Endothelial cell of umbilical vein (primary cell): ENCODE measurements around the gene SDR39U1. TPM values are rescaled to one million over a fixed set of nuclear protein-coding genes. Genes with fewer than 3 reads are reported as not detected.

ENCODE experiments used
- BruUV-seq: library from RNA; stranded (reverse); fragments of 400-500 nt; replicated peaks from 2 replicates; lab custom pipeline; 2021; lab: Mats Ljungman, UMichigan
- CTCF ChIA-PET: fragments of 300-600, 350-600 bp; sonication (Branson Sonifier 250); formaldehyde crosslinking; loops from one replicate; lab custom pipeline; 2021; ENCODE audit warnings: antibody characterized with exemption, inconsistent platforms; lab: Charles Lee
- POLR2A ChIA-PET: fragments of 300-600, 350-600 bp; sonication (Branson Sonifier 250); formaldehyde crosslinking; loops from one replicate; lab custom pipeline; 2021; ENCODE audit warnings: antibody characterized with exemption, inconsistent platforms; lab: Charles Lee
- DNase-seq: peaks from one replicate; pipeline ENCODE4 v3.0.0-alpha.2; 2011; ENCODE audit warnings: low read depth, low spot score
- FAIRE-seq: peaks from 2 replicates; lab custom pipeline; 2011; peaks lifted over from hg19 to GRCh38; lab: Jason Lieb, UNC
- H2AFZ ChIP-seq: 2 replicates; pipeline ENCODE4 v1.6.0; 2012; ENCODE audit warnings: low read depth, low read length, control low read depth, inconsistent platforms
- H3K27ac ChIP-seq: 2 replicates; pipeline ENCODE4 v1.5.1; 2011; ENCODE audit warnings: low read depth, mild to moderate bottlenecking, control low read depth, low read length, moderate library complexity; ENCODE audit not compliant: insufficient read depth
- H3K27me3 ChIP-seq, 2 experiments: 2 replicates each; pipeline versions ENCODE4 v1.6.0 to v1.6.1; 2011; ENCODE audit warnings: low read length in 2 of 2, mixed read lengths in 1 of 2; ENCODE audit not compliant: control insufficient read depth in 2 of 2, insufficient read depth in 2 of 2
- H3K36me3 ChIP-seq, 2 experiments: 2 replicates in 1 of 2; 3 replicates in 1 of 2; pipeline ENCODE4 v1.5.1; 2011; ENCODE audit warnings: low read length in 2 of 2, mild to moderate bottlenecking in 1 of 2, moderate library complexity in 1 of 2; ENCODE audit not compliant: control insufficient read depth in 2 of 2, insufficient read depth in 2 of 2; ENCODE audit errors: extremely low read depth in 1 of 2
- H3K4me1 ChIP-seq: 3 replicates; pipeline ENCODE4 v1.5.1; 2011; ENCODE audit warnings: mild to moderate bottlenecking, low read length; ENCODE audit not compliant: control insufficient read depth, insufficient read depth; ENCODE audit errors: extremely low read depth
- H3K4me2 ChIP-seq: 2 replicates; pipeline ENCODE4 v1.6.1; 2011; ENCODE audit warnings: low read length, control low read depth, mixed read lengths; ENCODE audit not compliant: insufficient read depth
- H3K4me3 ChIP-seq, 3 experiments: fragments of 200-600 bp in 1 of 3; sonication (generic), shearing (Covaris generic) in 1 of 3; replicated peaks in 1 of 3; 2 replicates each; pipeline ENCODE4 v1.5.1; 2011 to 2016; ENCODE audit warnings: control low read depth in 3 of 3, low read length in 3 of 3, mild to moderate bottlenecking in 2 of 3, inconsistent platforms in 1 of 3, low read depth in 1 of 3, moderate library complexity in 1 of 3; ENCODE audit not compliant: insufficient read depth in 1 of 3
- H3K79me2 ChIP-seq: 2 replicates; pipeline ENCODE4 v1.6.0; 2012; ENCODE audit warnings: low read length, inconsistent platforms; ENCODE audit not compliant: control insufficient read depth, insufficient read depth
- H3K9ac ChIP-seq: replicated peaks from 2 replicates; pipeline ENCODE3; 2011; ENCODE audit warnings: low read length, control low read depth; ENCODE audit not compliant: insufficient read depth; ENCODE audit errors: extremely low read depth
- H3K9me1 ChIP-seq: replicated peaks from 3 replicates; pipeline ENCODE4 v1.6.0; 2011; ENCODE audit warnings: mild to moderate bottlenecking, low read length; ENCODE audit not compliant: control insufficient read depth, insufficient read depth; ENCODE audit errors: extremely low read depth
- H3K9me3 ChIP-seq: replicated peaks from 2 replicates; pipeline ENCODE4 v1.5.1; 2012; ENCODE audit warnings: low read length, inconsistent platforms; ENCODE audit not compliant: control insufficient read depth, insufficient read depth
- H4K20me1 ChIP-seq: replicated peaks from 2 replicates; pipeline ENCODE3; 2011; ENCODE audit warnings: mild to moderate bottlenecking, low read length; ENCODE audit not compliant: control insufficient read depth, insufficient read depth; ENCODE audit errors: extremely low read depth
- CTCF ChIP-seq, 2 donors: IDR thresholded peaks; 1 replicate in 1 of 2; 2 replicates in 1 of 2; pipeline ENCODE4 v1.5.1; 2011; ENCODE audit warnings: low read length in 2 of 2, mild to moderate bottlenecking in 2 of 2, moderate library complexity in 2 of 2, control low read depth in 1 of 2, inconsistent platforms in 1 of 2, low read depth in 1 of 2; ENCODE audit not compliant: insufficient read depth in 1 of 2; ENCODE audit errors: extremely low read depth in 1 of 2
- EZH2 ChIP-seq: IDR thresholded peaks from 2 replicates; pipeline ENCODE4 v1.6.1; 2012; ENCODE audit warnings: borderline replicate concordance, low read depth, mild to moderate bottlenecking, moderate library complexity, low read length, inconsistent platforms; ENCODE audit not compliant: severe bottlenecking
- FOS ChIP-seq: IDR thresholded peaks from 2 replicates; pipeline ENCODE4 v1.6.1; 2011; ENCODE audit warnings: mild to moderate bottlenecking, low read length, moderate library complexity, borderline replicate concordance; ENCODE audit not compliant: insufficient read depth
- GATA2 ChIP-seq: IDR thresholded peaks from 2 replicates; pipeline ENCODE4 v1.7.0; 2011; ENCODE audit warnings: low read depth, mild to moderate bottlenecking, moderate library complexity, mixed read lengths, low read length; ENCODE audit not compliant: insufficient read length, insufficient read depth
- JUN ChIP-seq: IDR thresholded peaks from 2 replicates; pipeline ENCODE4 v1.6.1; 2011; ENCODE audit warnings: borderline replicate concordance, low read depth; ENCODE audit not compliant: insufficient read length, insufficient read depth
- MYC ChIP-seq: IDR thresholded peaks from one replicate; pipeline ENCODE4 v1.6.1; 2011; ENCODE audit warnings: mild to moderate bottlenecking, low read depth, low read length
- POLR2A ChIP-seq: IDR thresholded peaks from 2 replicates; pipeline ENCODE4 v1.6.1; 2012; ENCODE audit warnings: low read depth, mild to moderate bottlenecking, control low read depth, low read length
- POLR2AphosphoS5 ChIP-seq: IDR thresholded peaks from 2 replicates; pipeline ENCODE4 v1.6.1; 2012; ENCODE audit warnings: low read depth, mild to moderate bottlenecking, control low read depth, low read length, moderate library complexity; ENCODE audit not compliant: insufficient read depth
- dilution Hi-C: fragments of 300-500 bp; cut with MboI; formaldehyde crosslinking; loops from one replicate; pipeline ENCODE4 v1.15.0; 2019; ENCODE audit warnings: low sequenced_read_pairs; ENCODE audit not compliant: extremely low pct_ligation_motif_present
- intact Hi-C: fragments of 100-400 bp; cut with micrococcal nuclease; formaldehyde crosslinking; loops from one replicate; pipeline ENCODE4 v1.10.0; 2022
- polyA plus RNA-seq, 4 experiments: library from polyadenylated mRNA; depleted of rRNA in 3 of 4; stranded (reverse) in 3 of 4; unstranded in 1 of 4; fragments of >200 nt; gene quantifications; 2 replicates each; pipeline versions ENCODE4 v1.2.1 to v1.2.3, GENCODE V29; 2011 to 2012; ENCODE audit warnings: missing spikeins in 1 of 4
- total RNA-seq: library from RNA; stranded (reverse); gene quantifications from 2 replicates; pipeline ENCODE4 v1.2.3, GENCODE V29; 2021
- TF ChIP-seq, protein P1 (sequence below): IDR thresholded peaks from 2 replicates; pipeline ENCODE4 v1.6.1; 2011; ENCODE audit not compliant: insufficient read depth, insufficient read length

The SDR39U1 gene
- total and polyA plus RNA-seq, 2 donors (not counting 3 experiments of a cell fraction or from before 2014, with no cell fraction given), result 40.2 to 72.6 TPM

- no TSS peak for BruUV-seq
- Histone ChIP-seq H3K27ac (peak overlapping the region; percentile 1), H3K4me3 (no peak overlapping the region), H3K9me1 (no peaks in the 10 kb centered on the region), H3K9me3 (no peaks in the 10 kb centered on the region), H3K36me3 (peaks cover 4 to 28% of the 10 kb centered on the region in 2 experiments), H3K79me2 (no peaks in the 10 kb centered on the region), H3K4me1 (peaks cover 17% of the 10 kb centered on the region), H3K27me3 (no peaks in the 10 kb centered on the region), H3K4me2 (no peak overlapping the region), H4K20me1 (no peaks in the 10 kb centered on the region), H3K9ac (no peak overlapping the region), H2AFZ (no peak overlapping the region)
- FAIRE-seq (no peak), DNase-seq (no peak)
- TF ChIP-seq, protein P1, sequence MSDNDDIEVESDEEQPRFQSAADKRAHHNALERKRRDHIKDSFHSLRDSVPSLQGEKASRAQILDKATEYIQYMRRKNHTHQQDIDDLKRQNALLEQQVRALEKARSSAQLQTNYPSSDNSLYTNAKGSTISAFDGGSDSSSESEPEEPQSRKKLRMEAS, result no peak
- TF ChIP-seq FOS (no peak), POLR2AphosphoS5 (no peak), GATA2 (no peak), CTCF (IDR thresholded peaks at IDR 0.05; ENCODE audit: extremely low read depth in 1 of 2, insufficient read depth in 1 of 2, low read depth in 1 of 2, low read length in 2 of 2) (no peak), EZH2 (no peak), MYC (no peak), JUN (no peak), POLR2A (no peak)
- dilution Hi-C loops, result no loop called here
- intact Hi-C loops, result no loop called here
- CTCF ChIA-PET, result interaction anchor here (1.3 to 3.9 kb wide), 7 partner anchors 12 to 85 kb away, joined by 3 to 50 read pairs (median 7); partner anchors contain the start of gene NYNRIN
- POLR2A ChIA-PET, result interaction anchor here (1.0 to 1.8 kb wide), 4 partner anchors 12 to 52 kb away, joined by 3 to 5 read pairs (median 4); partner anchors contain the start of genes KHNYN and NYNRIN
Observed at GRCh38 chr14:24417832-24418491, 24.6 kb downstream of the SDR39U1 start.
